ACHN (cell line): ENCODE measurements around the gene CDK5.
"Not testable (repeated sequence)": the region's sequence is repeated elsewhere in the genome, so short reads cannot be mapped to it uniquely, and the experiment has no call there.

ENCODE experiments used
- DNase-seq: peaks from one replicate; pipeline ENCODE4 v3.0.0-alpha.2; 2015
- in situ Hi-C: cut with HindIII; loops from 2 replicates; pipeline ENCODE4 v1.10.0; 2017; ENCODE audit warnings: low sequenced_read_pairs, low pct_ligation_motif_present, low pct_unique_long_range_greater_than_20kb

The CDK5 gene

GRCh38 chr7:151026771-151027727 lies 30.6 kb downstream of the CDK5 start:
- DNase-seq, in situ Hi-C loops: not testable (repeated sequence)

GRCh38 chr7:151025924-151026671 lies 31.6 kb downstream of the CDK5 start:
- DNase-seq: peak; percentile 55
- in situ Hi-C loops: no loop called here

GRCh38 chr7:151024435-151025056 lies 33.2 kb downstream of the CDK5 start, which contains the start of gene ATG9B:
Gene ATG9B (minus strand): TSS chr7:151024494. CDS start chr7:151024423, 71 bp downstream.
- no peak for DNase-seq

GRCh38 chr7:151023232-151023631 lies 34.5 kb downstream of the CDK5 start:
- in situ Hi-C loops: no loop called here
- DNase-seq: no peak

More at GRCh38 chr7:151024435-151025056, 33.2 kb downstream of the CDK5 start, which contains the start of gene ATG9B:
- in situ Hi-C loops: no loop called here

GRCh38 chr7:151020231-151020630 lies 37.5 kb downstream of the CDK5 start:
- no peak for DNase-seq
- in situ Hi-C loops: no loop called here

GRCh38 chr7:151019130-151019447 lies 38.6 kb downstream of the CDK5 start:
- in situ Hi-C loops: no loop called here
- no peak for DNase-seq

GRCh38 chr7:151018421-151019129 lies 39.1 kb downstream of the CDK5 start:
- in situ Hi-C loops: no loop called here
- DNase-seq: no peak

- in situ Hi-C loops: no loop called here
- DNase-seq: peak; percentile 68
Observed at GRCh38 chr7:151017953-151018420, 39.7 kb downstream of the CDK5 start.

GRCh38 chr7:151017370-151017952 lies 40.2 kb downstream of the CDK5 start:
- no peak for DNase-seq
- in situ Hi-C loops: no loop called here

- no peak for DNase-seq
- in situ Hi-C loops: no loop called here
Observed at GRCh38 chr7:151016942-151017341, 40.8 kb downstream of the CDK5 start.

GRCh38 chr7:151016505-151016904 lies 41.2 kb downstream of the CDK5 start:
- in situ Hi-C loops: no loop called here
- no peak for DNase-seq

GRCh38 chr7:151015967-151016366 lies 41.7 kb downstream of the CDK5 start:
- in situ Hi-C loops: no loop called here
- DNase-seq: no peak

GRCh38 chr7:151014950-151015349 lies 42.7 kb downstream of the CDK5 start:
- no peak for DNase-seq

GRCh38 chr7:151013733-151014497 lies 43.8 kb downstream of the CDK5 start:
- no peak for DNase-seq
- in situ Hi-C loops: no loop called here

More at GRCh38 chr7:151014950-151015349, 42.7 kb downstream of the CDK5 start:
- in situ Hi-C loops: no loop called here

GRCh38 chr7:151013356-151013732 lies 44.4 kb downstream of the CDK5 start:
- in situ Hi-C loops: no loop called here
- no peak for DNase-seq

GRCh38 chr7:151012911-151013347 lies 44.8 kb downstream of the CDK5 start:
- in situ Hi-C loops: no loop called here
- DNase-seq: peak; percentile 48

- in situ Hi-C loops: no loop called here
- no peak for DNase-seq
Observed at GRCh38 chr7:151012031-151012692, 45.5 kb downstream of the CDK5 start.
